RPMI7951 (cell line): ENCODE results near the gene CYYR1. TPM values are rescaled to one million over a fixed set of nuclear protein-coding genes. Genes with fewer than 3 reads are reported as not detected.
A peak's percentile ranks its signal among the peaks of the same experiment; 100 is the strongest.

Experiments used
- DNase-seq: peaks from one replicate; pipeline ENCODE4 v3.0.0-alpha.2; 2012; ENCODE audit warnings: low read depth
- total RNA-seq: library from RNA; depleted of rRNA; stranded (reverse); fragments of >200 nt; shearing (Covaris generic); gene quantifications from 2 replicates; pipeline ENCODE4 v1.2.3, GENCODE V29; 2014

The CYYR1 gene
- total RNA-seq, 1 experiment from 2014 or later, result not detected

DNA sequence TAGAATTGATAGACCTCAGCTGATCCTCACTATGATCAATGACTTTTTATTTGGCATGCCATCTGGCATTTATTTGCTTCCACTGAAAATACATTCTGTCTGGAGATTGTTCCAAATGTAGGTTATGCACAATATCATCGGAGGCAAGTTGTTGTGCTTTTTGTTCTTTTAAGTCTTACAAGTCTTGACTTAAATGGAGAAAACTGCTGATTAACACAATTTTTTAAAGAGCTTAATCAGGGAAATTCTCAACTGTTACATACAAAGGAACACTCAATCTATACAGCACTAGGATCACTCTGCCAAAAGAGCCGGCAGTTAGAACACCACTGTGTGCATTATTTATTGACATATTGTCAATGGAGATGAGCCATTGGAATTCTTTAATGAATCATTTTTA lies 19.2 kb downstream of the CYYR1 start:
- no peak for DNase-seq

DNA sequence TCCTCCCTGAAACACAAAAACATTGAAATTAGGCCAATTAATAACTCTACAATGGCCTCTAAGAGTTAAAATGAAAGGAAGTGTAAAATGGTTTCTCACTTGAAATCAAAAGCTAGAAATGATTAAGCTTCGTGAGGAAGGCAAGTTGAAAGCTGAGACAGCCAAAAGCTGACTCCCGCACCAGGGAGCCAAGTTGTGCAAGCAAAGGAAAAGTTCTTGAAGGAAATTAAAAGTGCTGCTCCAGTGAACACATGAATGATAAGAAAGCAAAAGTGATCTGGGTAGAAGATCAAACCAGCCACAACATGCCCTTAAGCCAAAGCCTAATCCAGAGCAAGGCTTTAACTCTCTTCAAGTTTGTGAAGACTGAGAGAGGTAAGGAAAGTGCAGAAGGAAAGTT lies 22.8 kb downstream of the CYYR1 start:
- no peak for DNase-seq

DNA sequence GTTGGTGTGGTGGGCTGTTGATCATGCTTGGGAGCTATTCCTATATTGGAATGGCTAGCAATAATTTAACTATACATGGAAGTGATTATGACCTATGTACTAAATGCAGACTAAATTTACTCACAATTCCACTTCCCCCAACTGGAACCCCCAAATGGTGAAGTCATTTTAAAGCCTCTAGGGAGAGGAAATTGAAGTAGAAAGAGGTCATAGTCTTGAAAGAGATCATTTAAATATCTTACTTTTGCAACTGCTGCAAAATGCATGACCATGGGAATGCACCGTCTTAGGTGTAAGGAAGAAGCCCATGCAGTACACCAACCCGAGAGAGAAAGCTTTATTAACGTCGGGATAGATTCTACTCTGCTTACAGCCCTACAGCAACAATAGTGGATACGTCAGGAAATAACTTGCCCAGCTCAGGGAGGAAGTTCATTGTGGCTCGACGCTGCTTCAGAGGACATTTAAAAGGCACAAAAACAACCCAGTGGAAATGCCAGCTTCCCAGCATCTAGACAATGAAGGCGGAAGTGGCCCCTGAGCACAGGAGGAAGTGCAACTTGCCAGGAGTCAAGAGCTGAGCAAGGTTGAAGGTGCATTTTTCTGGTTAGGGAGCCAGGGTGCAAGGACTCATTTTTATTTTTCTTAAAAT lies 26.5 kb downstream of the CYYR1 start:
- DNase-seq, result no peak

DNA sequence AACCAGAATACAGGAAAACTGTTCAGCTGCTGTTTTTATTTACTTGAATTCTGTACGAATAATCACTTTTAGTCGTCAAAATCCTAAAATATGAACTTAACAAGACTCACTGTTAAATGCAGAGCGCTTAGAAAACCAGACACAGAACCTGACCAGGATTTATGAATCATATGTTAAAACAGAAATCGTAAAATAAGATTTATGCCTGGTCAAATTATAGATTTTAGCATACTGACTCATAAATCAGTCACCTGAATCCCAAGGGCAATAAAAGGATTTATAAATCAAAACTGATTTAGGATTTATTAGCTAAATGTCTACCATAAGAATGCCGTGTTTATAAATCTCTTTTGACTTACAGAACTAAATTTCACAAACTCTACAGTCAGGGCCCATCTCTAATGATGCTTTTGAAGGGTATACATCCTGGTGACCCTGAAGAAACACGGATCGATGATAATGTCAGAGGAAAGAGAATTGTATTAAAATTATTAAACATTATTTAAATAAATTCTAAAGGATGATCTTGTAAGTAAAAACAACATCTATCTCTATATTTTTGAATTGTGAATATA lies 28.8 kb downstream of the CYYR1 start:
- DNase-seq, result no peak

DNA sequence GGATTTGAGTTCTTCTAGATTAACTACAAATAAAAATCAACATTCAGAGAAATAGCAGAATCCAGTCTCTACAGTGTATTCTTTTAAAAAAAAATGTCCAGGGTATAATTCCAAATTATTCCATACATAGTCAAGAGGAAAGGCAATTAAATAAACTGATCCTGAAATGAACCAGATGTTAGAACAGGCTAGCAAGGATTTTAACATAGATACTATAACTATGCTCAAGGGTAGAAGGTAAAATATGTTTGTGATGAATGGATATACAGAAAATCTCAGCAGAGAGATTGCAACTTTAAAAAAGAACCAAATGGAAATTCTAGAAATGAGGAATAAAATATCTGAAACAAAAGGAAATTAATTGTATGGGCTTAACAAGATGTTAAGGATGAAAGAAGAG lies 32.4 kb downstream of the CYYR1 start:
- DNase-seq, result no peak

DNA sequence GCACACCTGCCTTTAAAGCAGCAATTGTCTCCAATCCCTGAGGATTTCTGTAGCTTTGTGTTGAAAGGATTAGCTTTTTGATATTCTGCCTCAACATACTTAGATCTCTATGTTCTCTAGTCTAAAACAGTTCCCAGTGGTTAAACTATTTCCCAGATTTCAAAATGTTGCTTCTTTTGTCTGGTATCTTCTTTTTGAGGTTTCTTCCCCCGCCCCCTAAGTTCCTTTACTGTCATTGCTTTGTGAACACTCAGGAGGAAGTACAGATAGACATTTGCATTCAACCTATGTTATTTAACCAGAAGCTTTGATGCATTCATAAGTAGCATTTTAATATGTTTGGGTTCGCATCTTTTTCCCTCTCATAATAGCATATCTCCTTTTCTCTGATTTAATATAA lies 33.5 kb downstream of the CYYR1 start:
- DNase-seq, result no peak

DNA sequence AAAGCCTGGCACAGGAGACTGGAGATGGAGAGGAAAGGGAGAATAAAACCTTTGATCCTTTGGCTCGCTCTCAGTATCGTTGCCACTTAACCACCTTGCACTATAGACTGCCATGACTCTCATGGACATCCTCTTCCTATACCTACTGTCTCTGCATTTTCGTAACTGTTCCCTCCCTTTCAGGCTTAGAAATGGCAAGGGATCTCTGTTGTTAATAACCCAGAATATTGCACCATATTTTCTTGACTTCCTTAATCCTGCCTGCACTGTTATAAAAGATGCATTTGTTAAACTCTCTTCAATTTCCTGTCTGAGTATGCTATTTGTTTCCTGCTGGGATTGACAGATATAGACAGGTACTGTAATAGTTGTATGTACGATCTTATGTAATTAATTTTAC lies 38.6 kb downstream of the CYYR1 start:
- DNase-seq, result no peak

DNA sequence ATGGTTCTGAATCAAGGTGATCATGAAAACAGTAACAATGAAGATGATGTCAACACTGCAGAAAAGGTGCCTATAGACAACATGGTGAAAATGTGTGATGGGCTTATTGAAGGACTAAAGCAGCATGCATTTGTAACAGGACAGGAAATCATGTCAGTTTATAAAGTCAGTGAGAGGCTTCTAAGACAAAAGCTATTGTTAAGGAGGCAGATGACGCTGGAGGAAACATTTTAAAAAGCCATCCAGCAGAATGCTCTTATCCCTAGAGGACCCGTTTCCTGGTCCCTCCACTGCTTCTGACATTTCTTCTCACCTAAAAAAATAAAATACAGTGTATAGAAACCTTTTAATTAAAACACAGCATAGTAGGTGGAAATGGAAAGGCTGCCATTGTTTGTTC lies 40.9 kb downstream of the CYYR1 start:
- DNase-seq, result no peak

DNA sequence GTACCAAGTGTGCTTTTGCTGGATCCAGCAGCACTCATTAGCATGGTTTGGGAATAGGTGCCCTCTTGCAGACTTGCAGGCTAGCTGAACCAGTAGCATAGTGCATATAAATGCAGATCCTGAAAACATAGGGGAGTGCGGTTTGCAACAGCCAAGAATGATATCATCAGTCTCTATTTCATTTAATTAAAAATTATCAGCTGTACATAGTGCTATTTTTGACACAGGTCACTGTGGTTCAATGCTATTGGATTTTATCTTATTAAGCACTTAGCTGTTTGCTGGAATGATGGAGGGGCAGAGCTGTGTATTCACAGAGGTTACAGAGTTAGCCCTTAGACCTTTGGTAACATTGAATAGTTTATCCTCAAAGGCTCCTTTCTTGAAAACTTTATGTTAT lies 43.6 kb downstream of the CYYR1 start:
- no peak for DNase-seq

DNA sequence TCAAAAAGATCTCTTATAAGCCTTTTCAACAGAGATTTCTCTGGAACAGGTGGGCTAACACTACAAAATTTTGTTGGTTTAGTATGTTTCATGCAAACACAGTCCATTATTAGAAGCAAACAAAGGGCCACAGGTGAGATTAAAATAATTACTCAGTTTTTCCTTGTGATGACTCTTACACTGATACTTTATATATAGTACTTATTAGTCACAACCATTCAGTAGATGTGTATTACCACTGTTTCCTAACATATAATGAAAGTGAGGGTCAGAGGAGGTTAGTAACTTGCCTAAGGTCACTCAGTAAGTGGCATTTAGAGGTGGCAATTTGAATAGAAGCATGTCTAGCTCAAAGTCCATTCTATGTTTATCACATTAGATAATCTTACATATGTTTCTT lies 44.2 kb downstream of the CYYR1 start:
- DNase-seq, result no peak

DNA sequence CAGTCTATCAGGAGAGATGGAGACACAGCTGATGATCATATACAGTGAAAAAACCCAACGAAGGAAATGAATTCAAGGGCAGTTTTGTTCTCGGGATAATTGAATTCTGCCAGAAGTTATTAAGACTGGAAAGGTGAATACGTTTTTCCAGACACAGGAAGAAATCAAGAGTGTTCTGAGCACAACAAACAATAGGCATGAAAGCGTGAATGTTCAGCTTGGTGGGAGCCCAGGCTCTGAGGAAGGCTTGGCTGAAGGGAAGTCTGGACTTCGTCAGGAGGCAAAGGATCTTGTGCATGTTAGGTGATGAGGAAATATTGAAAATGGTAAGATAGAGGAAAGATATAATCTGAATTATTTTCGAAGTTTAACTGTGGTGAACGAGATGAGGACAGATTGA lies 50.4 kb downstream of the CYYR1 start:
- no peak for DNase-seq

DNA sequence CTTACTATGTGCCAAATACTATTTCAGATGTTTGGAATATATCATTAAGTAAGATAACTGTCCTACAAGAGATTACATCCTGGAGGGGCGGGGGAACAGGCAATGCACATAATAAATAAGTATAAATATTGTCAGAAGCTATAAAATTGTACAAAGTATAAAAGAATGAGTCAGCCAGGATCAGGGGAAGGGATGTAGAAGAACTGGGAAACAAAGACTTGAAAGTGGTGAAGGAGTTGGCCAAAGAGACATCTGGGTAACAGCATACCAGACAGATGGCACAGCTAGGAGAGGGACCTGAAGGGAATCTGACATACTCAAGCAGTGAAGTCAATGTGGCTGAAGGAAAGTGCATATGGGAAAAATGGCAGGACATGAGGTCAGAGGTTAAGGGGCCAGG lies 53.9 kb downstream of the CYYR1 start:
- no peak for DNase-seq

DNA sequence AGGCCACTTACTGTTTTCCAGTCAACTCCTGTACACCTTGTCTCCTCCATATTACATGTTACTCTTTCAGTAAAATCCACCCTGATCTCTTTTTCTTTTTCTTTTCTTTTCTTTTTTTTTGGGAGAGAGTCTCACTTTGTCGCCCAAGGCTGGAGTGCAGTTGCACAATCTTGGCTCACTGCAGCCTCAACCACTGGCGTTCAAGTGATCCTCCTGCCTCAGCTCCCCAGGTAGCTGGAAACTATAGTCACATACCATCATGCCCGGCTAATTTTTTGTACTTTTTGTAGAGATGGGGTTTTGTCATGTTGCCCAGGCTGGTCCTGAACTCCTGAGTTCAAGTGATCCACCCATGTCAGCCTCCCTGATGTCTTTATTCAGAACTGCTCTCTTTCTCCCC lies 57.8 kb downstream of the CYYR1 start:
- no peak for DNase-seq

DNA sequence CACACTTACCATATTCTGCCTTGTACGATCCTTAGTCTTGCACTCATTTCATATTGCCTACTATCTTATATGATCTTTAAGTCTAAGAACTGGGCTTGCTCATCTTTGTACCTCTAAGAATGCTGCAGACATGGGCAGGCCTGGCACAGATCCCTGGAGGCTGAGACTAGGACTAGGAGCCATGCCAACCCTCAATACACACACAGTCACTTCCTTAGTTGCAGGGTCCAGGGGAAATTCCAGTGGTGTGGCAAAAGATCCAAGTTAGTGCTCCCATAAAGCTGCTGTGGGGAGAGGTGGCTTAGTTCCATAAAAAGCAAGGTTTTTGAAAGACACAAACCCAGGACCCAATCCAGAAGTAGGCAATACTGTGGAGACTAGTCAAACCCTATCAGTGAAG lies 59.9 kb downstream of the CYYR1 start:
- peak; percentile 39 for DNase-seq

DNA sequence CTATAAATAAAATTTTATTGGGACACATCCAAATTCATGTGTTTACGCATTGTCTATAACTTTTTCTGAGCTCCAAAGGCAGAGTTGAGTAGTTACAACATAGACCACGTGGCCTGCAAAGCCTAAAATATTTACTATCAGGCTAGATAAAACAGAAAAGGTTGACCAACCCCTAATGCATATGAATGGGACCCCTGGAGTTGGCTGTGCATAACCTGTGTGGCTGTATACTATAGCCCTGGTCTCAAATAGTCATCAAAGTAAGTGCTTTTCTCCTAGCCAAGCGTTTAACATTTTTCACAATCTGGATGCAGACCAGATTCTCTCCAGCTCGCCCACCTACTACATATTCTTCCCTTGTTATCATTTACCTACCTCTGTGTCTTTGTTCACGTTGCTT lies 60.4 kb downstream of the CYYR1 start:
- DNase-seq, result no peak

DNA sequence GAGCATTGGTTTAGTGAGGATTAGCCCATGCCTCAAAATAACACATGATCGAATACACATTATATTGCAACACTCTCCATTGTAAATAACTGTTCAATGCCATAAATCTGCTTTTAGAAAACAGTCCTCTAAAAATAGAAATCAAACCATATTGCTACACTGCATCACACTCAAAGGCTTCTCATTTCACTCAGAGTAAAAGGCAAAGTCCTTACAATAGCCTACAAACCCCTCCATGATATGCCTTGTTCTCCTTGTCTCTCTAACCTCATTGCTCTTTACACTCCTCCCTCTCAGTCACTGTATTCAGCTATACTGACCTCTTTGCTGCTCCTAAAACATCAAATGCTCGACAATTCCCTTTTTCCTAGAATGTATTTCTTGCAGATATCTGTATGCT lies 64.2 kb downstream of the CYYR1 start:
- DNase-seq, result no peak

DNA sequence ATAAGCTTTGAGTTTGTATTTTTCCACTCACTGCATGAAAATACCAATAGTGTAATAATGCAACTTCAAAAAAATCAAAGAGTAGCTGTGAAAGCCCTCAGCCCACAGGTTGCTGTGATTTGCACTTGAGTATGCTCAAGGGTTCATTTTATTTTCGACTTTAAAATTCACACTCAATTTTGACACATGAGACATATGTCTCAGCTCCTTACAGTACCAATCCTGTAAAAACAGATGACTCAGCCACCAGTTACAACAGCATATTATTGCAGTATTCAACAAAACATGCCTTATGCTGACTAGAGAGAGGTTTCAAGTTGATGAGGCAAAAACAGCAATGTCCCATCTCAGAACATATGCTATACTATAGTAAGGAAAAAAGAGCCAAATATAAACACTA lies 66.1 kb downstream of the CYYR1 start:
- DNase-seq, result no peak

DNA sequence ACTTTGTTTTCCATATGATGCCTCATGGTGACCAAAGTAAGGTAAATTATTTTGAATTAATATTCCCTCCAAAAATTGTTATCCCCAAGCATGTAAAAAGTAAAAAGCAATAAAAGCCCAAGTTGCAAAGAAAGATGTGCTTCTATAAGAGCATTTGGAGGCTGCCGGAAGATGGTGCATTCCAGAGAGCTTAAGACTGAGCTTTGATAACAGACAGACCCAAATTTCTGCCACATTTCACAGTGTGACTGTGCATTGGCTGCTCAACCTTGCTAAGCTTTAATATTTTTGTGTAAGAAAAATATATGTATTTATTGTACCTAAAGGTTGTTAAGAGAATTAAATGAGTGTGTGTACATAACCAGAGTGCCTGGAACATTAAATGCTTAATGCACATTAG lies 67.9 kb downstream of the CYYR1 start:
- no peak for DNase-seq

DNA sequence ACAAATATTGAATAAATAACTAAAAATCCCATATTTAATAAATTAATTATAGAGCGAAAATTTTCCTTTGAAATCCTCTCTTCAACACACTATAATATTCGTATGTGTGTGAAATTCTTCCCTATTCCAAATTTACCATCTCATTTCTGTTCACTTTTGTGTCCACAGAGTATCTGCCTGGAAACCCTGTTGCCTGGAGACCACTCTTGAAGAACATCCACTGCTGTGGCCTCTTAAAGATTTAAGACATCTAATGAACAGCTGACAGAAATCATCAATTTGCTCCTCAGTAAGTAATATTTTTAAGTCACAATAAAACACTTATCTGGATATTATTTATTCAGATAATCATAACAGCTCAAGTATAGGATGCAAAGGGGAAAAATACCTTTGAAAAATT lies 69.7 kb downstream of the CYYR1 start:
- no peak for DNase-seq

DNA sequence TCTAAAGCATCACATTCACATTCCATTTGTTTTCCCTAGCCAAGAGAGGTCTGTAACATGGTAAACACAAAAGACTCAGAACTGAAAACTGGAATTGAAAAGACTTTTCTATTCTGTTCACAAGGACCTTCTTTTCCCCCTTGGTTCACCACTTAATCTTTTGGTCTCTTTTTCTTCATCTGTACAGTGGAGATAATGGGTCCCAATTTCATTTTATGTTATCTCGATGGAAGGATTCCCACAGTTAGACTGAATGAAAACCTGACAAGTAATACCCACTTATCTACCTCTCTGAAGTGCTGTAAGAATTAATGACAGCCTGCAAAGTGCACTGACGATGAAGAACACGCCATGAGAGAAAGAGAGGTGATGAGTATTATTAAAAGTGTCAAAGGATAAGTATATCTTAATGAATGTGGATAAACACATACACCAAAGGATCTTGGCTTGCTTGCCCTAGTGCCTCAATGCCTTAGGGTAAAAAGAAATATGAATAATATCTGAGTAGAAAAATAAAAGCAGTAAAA lies 71.5 kb downstream of the CYYR1 start:
- no peak for DNase-seq

DNA sequence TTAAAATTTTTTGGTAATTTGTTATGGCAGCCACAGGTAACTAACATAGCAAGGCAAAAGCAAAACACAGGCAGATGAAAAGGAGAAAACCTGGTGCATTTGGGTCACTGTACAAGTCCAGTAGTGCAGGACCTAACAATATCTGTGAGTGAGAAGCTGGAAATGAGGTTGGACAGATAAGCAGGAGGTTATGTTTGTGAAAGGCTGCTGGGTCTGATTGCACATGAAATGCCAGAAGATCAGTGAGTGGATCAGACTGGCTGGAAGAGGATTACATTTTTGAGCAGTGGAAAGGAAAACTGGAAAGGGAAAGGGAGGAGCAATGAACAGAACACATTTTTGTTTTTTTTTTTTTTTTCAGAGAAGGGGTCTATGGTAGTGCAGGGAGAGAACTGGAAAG lies 73.6 kb downstream of the CYYR1 start:
- DNase-seq, result no peak

DNA sequence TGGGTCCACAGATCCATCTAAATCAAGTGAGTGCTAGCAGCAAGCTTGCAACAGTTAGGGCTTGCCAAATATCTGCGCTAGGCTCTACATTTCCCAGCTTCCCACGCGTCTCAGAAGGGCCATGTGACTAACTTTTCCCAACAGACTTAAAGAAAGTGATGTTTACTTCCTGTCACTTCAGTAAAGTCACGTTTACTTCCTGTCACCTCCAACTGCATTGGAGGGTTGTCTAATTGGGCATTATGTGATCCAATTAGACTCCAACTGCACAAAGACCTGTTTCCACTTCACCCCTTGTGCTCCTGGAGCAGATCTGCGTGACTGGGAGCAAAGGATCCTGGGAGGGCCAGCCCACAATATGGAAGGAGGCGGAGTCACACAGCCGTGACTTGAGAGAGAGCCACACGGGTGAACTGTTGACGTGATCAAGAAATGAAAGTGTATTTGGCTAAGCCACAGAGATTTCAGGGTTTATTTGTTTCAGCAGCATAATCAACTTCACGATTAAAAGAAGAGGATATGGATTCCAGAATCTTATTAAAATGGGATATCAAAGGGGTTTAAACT lies 77.7 kb downstream of the CYYR1 start:
- peak; percentile 16 for DNase-seq

DNA sequence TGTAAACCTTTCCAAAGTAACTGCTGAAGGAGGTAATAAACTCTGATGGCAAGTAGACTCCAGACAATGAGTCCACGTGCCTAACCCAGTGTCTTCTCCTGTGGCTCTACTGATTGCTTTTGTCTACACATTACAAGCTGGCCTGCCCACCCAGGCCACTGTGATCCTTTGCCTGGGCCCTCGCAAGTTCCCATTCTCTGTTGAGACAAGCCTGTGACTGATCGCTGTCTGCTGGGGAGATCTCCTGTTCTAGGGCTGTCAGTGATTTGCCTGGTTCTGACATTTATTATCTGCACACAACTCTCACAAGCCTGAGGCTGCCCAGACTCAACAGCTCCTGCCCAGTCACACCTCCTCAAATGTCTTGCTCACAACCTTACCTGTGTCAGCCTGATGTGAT lies 81.4 kb downstream of the CYYR1 start:
- DNase-seq, result no peak

DNA sequence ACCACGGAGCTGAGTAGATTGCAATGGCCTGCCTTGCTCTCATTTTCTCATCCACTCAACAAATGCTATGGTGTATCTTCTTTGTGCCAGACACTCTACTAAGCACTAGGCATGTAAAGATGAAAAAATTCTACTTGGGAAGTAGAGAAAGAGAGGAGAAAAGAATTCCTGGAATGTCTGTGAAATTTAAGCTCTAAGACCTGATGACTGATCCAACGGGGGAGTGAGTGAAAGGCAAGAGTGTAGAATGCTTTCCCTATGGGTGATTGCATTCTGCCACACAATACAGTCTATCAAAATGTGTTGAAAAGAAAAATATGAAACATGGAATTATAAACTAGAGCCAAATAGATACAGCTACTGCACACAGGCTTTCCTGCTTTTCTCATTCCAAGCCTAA lies 82.3 kb downstream of the CYYR1 start:
- DNase-seq, result no peak
